K562 (cell line): ENCODE results near the gene LRRFIP2. TPM values are rescaled to one million over a fixed set of nuclear protein-coding genes. Genes with fewer than 3 reads are reported as not detected.

ENCODE experiments used
- ATAC-seq: fragments of 200-7000 bp; cut with Tn5 transposase; 3 replicates; pipeline ENCODE4 v1.9.1; 2020; ENCODE audit warnings: moderate library complexity
- BruUV-seq: library from RNA; stranded (reverse); fragments of 400-500 nt; replicated peaks from 2 replicates; lab custom pipeline; 2021; lab: Mats Ljungman, UMichigan
- CTCF ChIA-PET: fragments of 300-600 bp; formaldehyde crosslinking; extraction: SDS; loops from one replicate; lab custom pipeline; 2021; ENCODE audit warnings: low intra/inter-chr PET ratio; lab: Yijun Ruan, JAX
- POLR2A ChIA-PET: fragments of 300-600, 350-650 bp; sonication (Branson Sonifier 250); formaldehyde crosslinking; extraction: SDS; loops from one replicate; lab custom pipeline; 2021; ENCODE audit warnings: antibody characterized with exemption, inconsistent platforms; lab: Yijun Ruan, JAX
- DNase-seq, 4 experiments: peaks; one replicate each; pipeline versions ENCODE4 v3.0.0 to v3.0.0-alpha.2; 2011 to 2018; ENCODE audit warnings: low spot score in 3 of 4, mixed read lengths in 3 of 4; ENCODE audit errors: extremely low read depth in 1 of 4
- FAIRE-seq: peaks from 2 replicates; lab custom pipeline; 2011; peaks lifted over from hg19 to GRCh38; lab: Jason Lieb, UNC
- H2AFZ ChIP-seq: 2 replicates; pipeline ENCODE4 v1.6.0; 2011; ENCODE audit warnings: low read depth, low read length, control low read depth, inconsistent platforms
- H3K27ac ChIP-seq: fragments of 200-600 bp; 3 replicates; pipeline ENCODE4 v1.8.0; 2011; ENCODE audit warnings: low read depth, mild to moderate bottlenecking, control low read depth, inconsistent platforms, low read length, moderate library complexity, mixed read lengths; ENCODE audit errors: extremely low read depth
- H3K27me3 ChIP-seq, 2 experiments: fragments of 300-600 bp in 1 of 2; 2 replicates in 1 of 2; 3 replicates in 1 of 2; pipeline versions ENCODE4 v1.6.0 to v1.8.0; 2011; ENCODE audit warnings: inconsistent platforms in 2 of 2, low read length in 2 of 2, mild to moderate bottlenecking in 1 of 2, mixed read lengths in 1 of 2, moderate library complexity in 1 of 2; ENCODE audit not compliant: control insufficient read depth in 2 of 2, insufficient read depth in 2 of 2
- H3K36me3 ChIP-seq: fragments of 300-600 bp; 3 replicates; pipeline ENCODE4 v1.8.0; 2011; ENCODE audit warnings: mild to moderate bottlenecking, low read length, inconsistent platforms; ENCODE audit not compliant: control insufficient read depth, insufficient read depth
- H3K4me1 ChIP-seq, 2 experiments: fragments of 200-600 bp in 1 of 2; replicated peaks in 1 of 2; 2 replicates in 1 of 2; 3 replicates in 1 of 2; pipeline versions ENCODE4 v1.5.1 to v1.8.0; 2011; ENCODE audit warnings: inconsistent platforms in 2 of 2, low read length in 2 of 2, mild to moderate bottlenecking in 1 of 2, mixed read lengths in 1 of 2, moderate library complexity in 1 of 2; ENCODE audit not compliant: control insufficient read depth in 2 of 2, insufficient read depth in 2 of 2
- H3K4me2 ChIP-seq: 2 replicates; pipeline ENCODE4 v1.6.1; 2011; ENCODE audit warnings: low read length, control low read depth, inconsistent platforms, mixed read lengths; ENCODE audit not compliant: insufficient read depth
- H3K4me3 ChIP-seq: fragments of 200-600 bp; sonication (generic), shearing (Covaris generic); 2 replicates; pipeline ENCODE4 v1.5.1; 2016; ENCODE audit warnings: control low read depth, inconsistent platforms
- H3K79me2 ChIP-seq: fragments of 200-600 bp; 3 replicates; pipeline ENCODE4 v1.8.0; 2011; ENCODE audit warnings: low read length, inconsistent platforms; ENCODE audit not compliant: control insufficient read depth, insufficient read depth
- H3K9ac ChIP-seq, 2 experiments: 2 replicates each; pipeline versions ENCODE4 v1.6.0 to v1.6.1; 2011; ENCODE audit warnings: low read depth in 2 of 2, low read length in 2 of 2, control low read depth in 1 of 2, inconsistent platforms in 1 of 2, mild to moderate bottlenecking in 1 of 2, mixed read lengths in 1 of 2; ENCODE audit not compliant: insufficient read depth in 1 of 2
- H3K9me1 ChIP-seq: one replicate; pipeline ENCODE4 v1.6.0; 2011; ENCODE audit warnings: inconsistent platforms, mild to moderate bottlenecking, low read length, moderate library complexity; ENCODE audit not compliant: control insufficient read depth, insufficient read depth
- H3K9me3 ChIP-seq: replicated peaks from 2 replicates; pipeline ENCODE4 v1.5.1; 2011; ENCODE audit warnings: low read depth, low read length, inconsistent platforms; ENCODE audit not compliant: control insufficient read depth, insufficient read depth
- H4K20me1 ChIP-seq: replicated peaks from 2 replicates; pipeline ENCODE4 v1.6.1; 2011; ENCODE audit warnings: low read length, inconsistent platforms, mixed read lengths; ENCODE audit not compliant: control insufficient read depth, insufficient read depth
- HDAC3 ChIP-seq: fragments of 450-650 bp; IDR thresholded peaks from 2 replicates; pipeline ENCODE4 v1.6.1; 2018; ENCODE audit warnings: borderline replicate concordance, mild to moderate bottlenecking, moderate library complexity; ENCODE audit not compliant: partially characterized antibody
- HDAC8 ChIP-seq: fragments of 450-650 bp; IDR thresholded peaks from 2 replicates; pipeline ENCODE4 v1.6.1; 2016; ENCODE audit warnings: mild to moderate bottlenecking, missing genetic modification characterization, moderate library complexity, missing compliant biosample characterization
- NFXL1 ChIP-seq: fragments of 450-650 bp; formaldehyde crosslinking; IDR thresholded peaks from 2 replicates; pipeline ENCODE4 v1.4.0; 2021; ENCODE audit warnings: mild to moderate bottlenecking
- NR2F6 ChIP-seq: fragments of 450-650 bp; formaldehyde crosslinking; IDR thresholded peaks from 2 replicates; pipeline ENCODE4 v1.4.0; 2020; ENCODE audit warnings: mild to moderate bottlenecking
- RBM22 ChIP-seq: fragments of 200-400 bp; formaldehyde crosslinking; IDR thresholded peaks from 2 replicates; pipeline ENCODE4 v1.6.1; 2018; ENCODE audit warnings: low read length, low read depth; ENCODE audit not compliant: poor library complexity, severe bottlenecking
- TARDBP ChIP-seq: fragments of 450-650 bp; IDR thresholded peaks from 2 replicates; pipeline ENCODE4 v1.6.1; 2016
- TBL1XR1 ChIP-seq, 2 experiments: IDR thresholded peaks; 2 replicates each; pipeline ENCODE4 v1.6.1; 2012; ENCODE audit warnings: improper control_type of control experiment in 2 of 2, low read length in 2 of 2, mild to moderate bottlenecking in 1 of 2
- ZNF253 ChIP-seq: fragments of 250-450 bp; sonication (Bioruptor Pico); conservative IDR thresholded peaks from 2 replicates; pipeline ENCODE4 v1.6.1; 2021; ENCODE audit warnings: mild to moderate bottlenecking
- ZNF583 ChIP-seq: fragments of 250-450 bp; sonication (Bioruptor Pico); IDR thresholded peaks from 2 replicates; pipeline ENCODE4 v1.4.0; 2020
- ZNF766 ChIP-seq: fragments of 200-800 bp; sonication (Bioruptor generic); conservative IDR thresholded peaks from 2 replicates; pipeline ENCODE4 v1.6.1; 2016; ENCODE audit warnings: missing genetic modification characterization, missing compliant biosample characterization
- WGBS: fragments of 100-300 bp; shearing (Covaris generic); methylation state at CpG from one replicate; pipeline ENCODE4 v1.1.6; 2016; ENCODE audit warnings: low coverage, mixed read lengths; ENCODE audit not compliant: insufficient coverage; ENCODE audit errors: missing lambda C conversion rate; 5-methylcytosine and 5-hydroxymethylcytosine counted together
- in situ Hi-C: fragments of 300-500 bp; cut with MboI; formaldehyde crosslinking; loops from 4 replicates; pipeline ENCODE4 v1.15.0; 2018; ENCODE audit warnings: inconsistent platforms, mixed read lengths
- intact Hi-C: fragments of 100-400 bp; cut with micrococcal nuclease; formaldehyde crosslinking; loops from 2 replicates; pipeline ENCODE4 v1.14.2; 2022
- polyA plus RNA-seq, 8 experiments: library from polyadenylated mRNA; depleted of rRNA in 4 of 8; stranded (reverse) in 5 of 8; unstranded in 3 of 8; fragments of >200 nt; fragmentation: Nextera tagmentation in 2 of 8; fragmentation: Illumina TruSeq in 1 of 8; extraction: Ambion mirVana in 2 of 8; extraction: Trizol in 1 of 8; gene quantifications; 2 replicates each; pipeline versions ENCODE4 v1.2.1 to v1.2.3, GENCODE V29; 2011 to 2014; ENCODE audit warnings: inconsistent platforms in 1 of 8, missing spikeins in 1 of 8
- total RNA-seq, 7 experiments: library from RNA; depleted of rRNA in 6 of 7; stranded (reverse); fragments of >200 nt in 6 of 7; fragmentation: Illumina TruSeq in 2 of 7; extraction: Trizol in 2 of 7; gene quantifications; 2 replicates each; pipeline versions ENCODE4 v1.2.1 to v1.2.3, GENCODE V29; 2011 to 2021; ENCODE audit warnings: low replicate concordance in 1 of 7
- TF ChIP-seq, protein P1 (sequence below): fragments of 450-650 bp; formaldehyde crosslinking; IDR thresholded peaks from 2 replicates; pipeline ENCODE4 v1.4.0; 2022; ENCODE audit warnings: mild to moderate bottlenecking, moderate library complexity

The LRRFIP2 gene
- total and polyA plus RNA-seq, 9 of the 15 experiments (the other 6 are each of a cell fraction or from before 2014, with no cell fraction given): 9.9 to 53.9 (median 42.7) TPM

DNA sequence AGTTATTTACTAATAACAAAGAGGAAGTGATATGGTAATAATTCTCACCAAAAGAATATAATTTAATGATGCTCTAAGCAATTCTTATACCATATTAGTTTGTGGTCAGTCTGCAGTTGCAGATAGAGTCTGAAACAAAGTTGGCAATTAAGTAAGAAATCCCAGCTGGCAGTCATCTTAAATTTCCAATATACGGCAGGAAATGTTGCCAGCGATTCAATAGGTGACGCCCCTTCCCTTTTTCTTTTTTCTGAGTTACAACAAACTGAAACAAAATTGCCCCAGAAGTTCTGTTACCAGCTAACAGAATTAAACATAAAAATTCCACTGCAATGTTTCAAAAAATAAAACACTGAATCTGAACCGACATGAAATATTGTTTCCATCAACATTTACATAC, 26.7 kb downstream of the LRRFIP2 start:
- ATAC-seq (no peak), DNase-seq (no peak), FAIRE-seq (no peak)
- Histone ChIP-seq H3K79me2 (no peaks in the 10 kb centered on the region), H3K9ac (no peak overlapping the region), H4K20me1 (no peaks in the 10 kb centered on the region), H3K9me1 (no peaks in the 10 kb centered on the region), H3K4me3 (no peak overlapping the region), H2AFZ (no peak overlapping the region), H3K4me1 (no peaks in the 10 kb centered on the region), H3K4me2 (no peak overlapping the region), H3K27ac (no peak overlapping the region), H3K27me3 (no peaks in the 10 kb centered on the region), H3K36me3 (peaks cover 42% of the 10 kb centered on the region), H3K9me3 (no peaks in the 10 kb centered on the region)
- intact Hi-C loops: no loop called here
- WGBS: 89% methylated on average over 4 of the region's 4 CpGs
- in situ Hi-C loops: no loop called here
- TF ChIP-seq ZNF583 (CRISPR knock-in tag) (no peak), TBL1XR1 (IDR thresholded peaks at IDR 0.05; ENCODE audit: low read length in 2 of 2) (no peak), TARDBP (no peak), ZNF766 (CRISPR knock-in tag) (no peak), HDAC3 (no peak), RBM22 (no peak), NR2F6 (CRISPR knock-in tag) (no peak), HDAC8 (no peak), NFXL1 (no peak), ZNF253 (no peak)
- TF ChIP-seq, protein P1, sequence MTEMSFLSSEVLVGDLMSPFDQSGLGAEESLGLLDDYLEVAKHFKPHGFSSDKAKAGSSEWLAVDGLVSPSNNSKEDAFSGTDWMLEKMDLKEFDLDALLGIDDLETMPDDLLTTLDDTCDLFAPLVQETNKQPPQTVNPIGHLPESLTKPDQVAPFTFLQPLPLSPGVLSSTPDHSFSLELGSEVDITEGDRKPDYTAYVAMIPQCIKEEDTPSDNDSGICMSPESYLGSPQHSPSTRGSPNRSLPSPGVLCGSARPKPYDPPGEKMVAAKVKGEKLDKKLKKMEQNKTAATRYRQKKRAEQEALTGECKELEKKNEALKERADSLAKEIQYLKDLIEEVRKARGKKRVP (CRISPR knock-in tag): no peak
- BruUV-seq: no TSS peak
- CTCF ChIA-PET: no interaction called here
- POLR2A ChIA-PET: interaction anchor here (0.7 to 1.8 kb wide), 3 partner anchors 15 to 109 kb away, joined by 3 to 9 read pairs (median 3); no protein-coding TSS in a partner anchor
